GM23338 (cell line): ENCODE data around the gene OTOG. TPM values are rescaled to one million over a fixed set of nuclear protein-coding genes. Genes with fewer than 3 reads are reported as not detected.

Source experiments
- ATAC-seq: fragments of 200-7000 bp; cut with Tn5 transposase; 3 replicates; pipeline ENCODE4 v1.9.1; 2020
- DNase-seq: peaks from one replicate; pipeline ENCODE4 v3.0.0-alpha.2; 2015; ENCODE audit warnings: low spot score
- H2AFZ ChIP-seq: fragments of 200-600 bp; sonication (generic); 2 replicates; pipeline ENCODE4 v1.8.0; 2016; ENCODE audit warnings: antibody characterized with exemption, mild to moderate bottlenecking, moderate library complexity
- H3F3A ChIP-seq: fragments of 200-600 bp; sonication (generic); replicated peaks from 2 replicates; pipeline ENCODE4 v1.8.0; 2017; ENCODE audit warnings: antibody characterized with exemption, mixed run types, low read depth
- H3K27ac ChIP-seq: fragments of 200-600 bp; sonication (generic); 2 replicates; pipeline ENCODE4 v1.6.1; 2016; ENCODE audit warnings: low read depth
- H3K27me3 ChIP-seq: fragments of 200-600 bp; sonication (generic); 2 replicates; pipeline ENCODE4 v1.8.0; 2016; ENCODE audit warnings: mild to moderate bottlenecking, mixed run types, moderate library complexity; ENCODE audit not compliant: insufficient read depth
- H3K36me3 ChIP-seq: fragments of 200-600 bp; sonication (generic); 2 replicates; pipeline ENCODE4 v1.8.0; 2016; ENCODE audit warnings: mild to moderate bottlenecking; ENCODE audit not compliant: insufficient read depth
- H3K4me1 ChIP-seq: fragments of 200-600 bp; sonication (generic); 2 replicates; pipeline ENCODE4 v1.8.0; 2016; ENCODE audit warnings: mild to moderate bottlenecking, moderate library complexity; ENCODE audit not compliant: insufficient read depth
- H3K4me2 ChIP-seq: fragments of 200-600 bp; sonication (generic); 2 replicates; pipeline ENCODE4 v1.7.1; 2017; ENCODE audit warnings: mixed run types
- H3K4me3 ChIP-seq: fragments of 200-600 bp; sonication (generic); 2 replicates; pipeline ENCODE4 v1.6.1; 2016; ENCODE audit warnings: mixed run types
- H3K79me2 ChIP-seq: fragments of 200-600 bp; sonication (generic); replicated peaks from 2 replicates; pipeline ENCODE4 v1.8.0; 2017; ENCODE audit warnings: mild to moderate bottlenecking; ENCODE audit not compliant: insufficient read depth
- H3K9me2 ChIP-seq: fragments of 200-600 bp; sonication (generic); 2 replicates; pipeline ENCODE4 v1.8.0; 2017; ENCODE audit not compliant: insufficient read depth
- H4K20me1 ChIP-seq: fragments of 200-600 bp; sonication (generic); replicated peaks from 2 replicates; pipeline ENCODE4 v1.8.0; 2017; ENCODE audit warnings: mild to moderate bottlenecking; ENCODE audit not compliant: insufficient read depth
- H3K27ac Mint-ChIP-seq: 2 replicates; pipeline ENCODE4 v1.8.0; 2020; ENCODE audit warnings: inconsistent platforms, mild to moderate bottlenecking, moderate library complexity, mixed read lengths
- H3K27me3 Mint-ChIP-seq: 3 replicates; pipeline ENCODE4 v1.8.0; 2022; ENCODE audit warnings: low read depth, mild to moderate bottlenecking, moderate library complexity, mixed read lengths, inconsistent platforms; ENCODE audit not compliant: insufficient read depth, poor library complexity
- H3K36me3 Mint-ChIP-seq: 3 replicates; pipeline ENCODE4 v1.8.0; 2021; ENCODE audit warnings: low read depth, mild to moderate bottlenecking, inconsistent platforms, moderate library complexity, mixed read lengths
- H3K4me1 Mint-ChIP-seq: 3 replicates; pipeline ENCODE4 v1.8.0; 2020; ENCODE audit warnings: mild to moderate bottlenecking, inconsistent platforms, mixed read lengths
- H3K4me3 Mint-ChIP-seq: 3 replicates; pipeline ENCODE4 v1.8.0; 2021; ENCODE audit warnings: moderate library complexity, mild to moderate bottlenecking, inconsistent platforms, mixed read lengths
- H3K9me3 Mint-ChIP-seq: 3 replicates; pipeline ENCODE4 v1.8.0; 2020; ENCODE audit warnings: moderate library complexity, mild to moderate bottlenecking, inconsistent platforms, mixed read lengths
- JUNB ChIP-seq: IDR thresholded peaks from one replicate; pipeline ENCODE4 v1.6.1; 2016; ENCODE audit warnings: antibody characterized with exemption; ENCODE audit not compliant: unreplicated experiment
- NANOG ChIP-seq: IDR thresholded peaks from 2 replicates; pipeline ENCODE4 v1.6.1; 2016; ENCODE audit warnings: antibody characterized with exemption, borderline replicate concordance
- polyA plus RNA-seq: library from polyadenylated mRNA; unstranded; fragments of >200 nt; fragmentation: Nextera tagmentation; extraction: Ambion mirVana; gene quantifications from 2 replicates; pipeline ENCODE4 v1.2.1, GENCODE V29; 2016
- total RNA-seq: library from RNA; depleted of rRNA; stranded (reverse); fragments of >200 nt; shearing (Covaris generic); gene quantifications from 2 replicates; pipeline ENCODE4 v1.2.3, GENCODE V29; 2014
- TF ChIP-seq, protein P1 (sequence below): fragments of 250-450 bp; sonication (Bioruptor Pico); IDR thresholded peaks from 2 replicates; pipeline ENCODE4 v1.5.0; 2020; ENCODE audit warnings: mild to moderate bottlenecking, moderate library complexity
- TF ChIP-seq, protein P2 (sequence below): IDR thresholded peaks from 2 replicates; pipeline ENCODE4 v1.6.1; 2016; ENCODE audit warnings: antibody characterized with exemption
- TF ChIP-seq, protein P3 (sequence below), 2 experiments: fragments of 200-600 bp in 1 of 2; sonication (generic) in 1 of 2; conservative IDR thresholded peaks; 2 replicates each; pipeline versions ENCODE4 v1.5.1 to v1.6.1; 2016 to 2017; ENCODE audit warnings: antibody characterized with exemption in 2 of 2, low read depth in 2 of 2, mild to moderate bottlenecking in 2 of 2, moderate library complexity in 1 of 2

The OTOG gene
- total and polyA plus RNA-seq, 2 experiments from 2014 or later = 0.40 to 0.52 TPM

GRCh38 chr11:17672469-17672868, 125.4 kb downstream of the OTOG start (continued):
- TF ChIP-seq, protein P1, sequence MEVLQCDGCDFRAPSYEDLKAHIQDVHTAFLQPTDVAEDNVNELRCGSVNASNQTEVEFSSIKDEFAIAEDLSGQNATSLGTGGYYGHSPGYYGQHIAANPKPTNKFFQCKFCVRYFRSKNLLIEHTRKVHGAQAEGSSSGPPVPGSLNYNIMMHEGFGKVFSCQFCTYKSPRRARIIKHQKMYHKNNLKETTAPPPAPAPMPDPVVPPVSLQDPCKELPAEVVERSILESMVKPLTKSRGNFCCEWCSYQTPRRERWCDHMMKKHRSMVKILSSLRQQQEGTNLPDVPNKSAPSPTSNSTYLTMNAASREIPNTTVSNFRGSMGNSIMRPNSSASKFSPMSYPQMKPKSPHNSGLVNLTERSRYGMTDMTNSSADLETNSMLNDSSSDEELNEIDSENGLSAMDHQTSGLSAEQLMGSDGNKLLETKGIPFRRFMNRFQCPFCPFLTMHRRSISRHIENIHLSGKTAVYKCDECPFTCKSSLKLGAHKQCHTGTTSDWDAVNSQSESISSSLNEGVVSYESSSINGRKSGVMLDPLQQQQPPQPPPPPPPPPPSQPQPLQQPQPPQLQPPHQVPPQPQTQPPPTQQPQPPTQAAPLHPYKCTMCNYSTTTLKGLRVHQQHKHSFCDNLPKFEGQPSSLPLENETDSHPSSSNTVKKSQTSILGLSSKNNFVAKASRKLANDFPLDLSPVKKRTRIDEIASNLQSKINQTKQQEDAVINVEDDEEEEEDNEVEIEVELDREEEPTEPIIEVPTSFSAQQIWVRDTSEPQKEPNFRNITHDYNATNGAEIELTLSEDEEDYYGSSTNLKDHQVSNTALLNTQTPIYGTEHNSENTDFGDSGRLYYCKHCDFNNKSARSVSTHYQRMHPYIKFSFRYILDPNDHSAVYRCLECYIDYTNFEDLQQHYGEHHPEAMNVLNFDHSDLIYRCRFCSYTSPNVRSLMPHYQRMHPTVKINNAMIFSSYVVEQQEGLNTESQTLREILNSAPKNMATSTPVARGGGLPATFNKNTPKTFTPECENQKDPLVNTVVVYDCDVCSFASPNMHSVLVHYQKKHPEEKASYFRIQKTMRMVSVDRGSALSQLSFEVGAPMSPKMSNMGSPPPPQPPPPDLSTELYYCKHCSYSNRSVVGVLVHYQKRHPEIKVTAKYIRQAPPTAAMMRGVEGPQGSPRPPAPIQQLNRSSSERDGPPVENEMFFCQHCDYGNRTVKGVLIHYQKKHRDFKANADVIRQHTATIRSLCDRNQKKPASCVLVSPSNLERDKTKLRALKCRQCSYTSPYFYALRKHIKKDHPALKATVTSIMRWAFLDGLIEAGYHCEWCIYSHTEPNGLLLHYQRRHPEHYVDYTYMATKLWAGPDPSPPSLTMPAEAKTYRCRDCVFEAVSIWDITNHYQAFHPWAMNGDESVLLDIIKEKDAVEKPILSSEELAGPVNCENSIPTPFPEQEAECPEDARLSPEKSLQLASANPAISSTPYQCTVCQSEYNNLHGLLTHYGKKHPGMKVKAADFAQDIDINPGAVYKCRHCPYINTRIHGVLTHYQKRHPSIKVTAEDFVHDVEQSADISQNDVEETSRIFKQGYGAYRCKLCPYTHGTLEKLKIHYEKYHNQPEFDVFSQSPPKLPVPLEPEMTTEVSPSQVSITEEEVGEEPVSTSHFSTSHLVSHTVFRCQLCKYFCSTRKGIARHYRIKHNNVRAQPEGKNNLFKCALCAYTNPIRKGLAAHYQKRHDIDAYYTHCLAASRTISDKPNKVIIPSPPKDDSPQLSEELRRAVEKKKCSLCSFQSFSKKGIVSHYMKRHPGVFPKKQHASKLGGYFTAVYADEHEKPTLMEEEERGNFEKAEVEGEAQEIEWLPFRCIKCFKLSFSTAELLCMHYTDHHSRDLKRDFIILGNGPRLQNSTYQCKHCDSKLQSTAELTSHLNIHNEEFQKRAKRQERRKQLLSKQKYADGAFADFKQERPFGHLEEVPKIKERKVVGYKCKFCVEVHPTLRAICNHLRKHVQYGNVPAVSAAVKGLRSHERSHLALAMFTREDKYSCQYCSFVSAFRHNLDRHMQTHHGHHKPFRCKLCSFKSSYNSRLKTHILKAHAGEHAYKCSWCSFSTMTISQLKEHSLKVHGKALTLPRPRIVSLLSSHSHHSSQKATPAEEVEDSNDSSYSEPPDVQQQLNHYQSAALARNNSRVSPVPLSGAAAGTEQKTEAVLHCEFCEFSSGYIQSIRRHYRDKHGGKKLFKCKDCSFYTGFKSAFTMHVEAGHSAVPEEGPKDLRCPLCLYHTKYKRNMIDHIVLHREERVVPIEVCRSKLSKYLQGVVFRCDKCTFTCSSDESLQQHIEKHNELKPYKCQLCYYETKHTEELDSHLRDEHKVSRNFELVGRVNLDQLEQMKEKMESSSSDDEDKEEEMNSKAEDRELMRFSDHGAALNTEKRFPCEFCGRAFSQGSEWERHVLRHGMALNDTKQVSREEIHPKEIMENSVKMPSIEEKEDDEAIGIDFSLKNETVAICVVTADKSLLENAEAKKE (CRISPR knock-in tag) = no peak

DNA sequence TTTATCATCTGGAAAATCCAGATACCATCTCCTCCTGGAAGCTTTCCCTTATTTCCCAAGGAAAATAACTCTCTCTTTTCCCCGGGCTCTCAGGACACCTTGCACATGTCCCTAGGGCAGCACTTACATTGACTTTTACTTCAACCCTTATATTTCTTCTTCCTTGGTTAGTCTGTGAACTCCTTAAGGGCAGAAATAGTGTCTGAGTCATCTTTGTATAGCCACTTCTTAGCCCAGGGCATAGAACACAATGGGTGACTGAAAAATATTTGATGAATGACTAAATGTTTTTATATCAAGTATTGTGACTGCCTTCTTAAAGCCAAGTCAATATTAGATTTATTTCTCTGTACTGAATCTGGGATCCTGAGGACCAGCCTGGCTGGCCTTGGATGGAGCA, 126.9 kb downstream of the OTOG start:
- Histone ChIP-seq H3K9me2 (peaks cover 5% of the 10 kb centered on the region; the same call in 1 of the 2 replicates), H3K79me2 (no peaks in the 10 kb centered on the region), H3K27me3 (peaks cover 7% of the 10 kb centered on the region; the same call in 1 of the 2 replicates), H3K4me2 (no peak overlapping the region), H3F3A (no peaks in the 10 kb centered on the region), H4K20me1 (no peaks in the 10 kb centered on the region), H2AFZ (no peak overlapping the region), H3K4me3 (no peak overlapping the region), H3K4me1 (no peaks in the 10 kb centered on the region), H3K27ac (no peak overlapping the region), H3K36me3 (no peaks in the 10 kb centered on the region)
- Mint-ChIP-seq H3K4me3 (no peak overlapping the region), H3K4me1 (no peaks in the 10 kb centered on the region), H3K36me3 (no peaks in the 10 kb centered on the region; the same call in 2 of the 3 replicates), H3K9me3 (peaks cover 19% of the 10 kb centered on the region), H3K27me3 (peaks cover 5% of the 10 kb centered on the region), H3K27ac (no peak overlapping the region)
- ATAC-seq (no peak), DNase-seq (no peak)
- TF ChIP-seq, protein P2, sequence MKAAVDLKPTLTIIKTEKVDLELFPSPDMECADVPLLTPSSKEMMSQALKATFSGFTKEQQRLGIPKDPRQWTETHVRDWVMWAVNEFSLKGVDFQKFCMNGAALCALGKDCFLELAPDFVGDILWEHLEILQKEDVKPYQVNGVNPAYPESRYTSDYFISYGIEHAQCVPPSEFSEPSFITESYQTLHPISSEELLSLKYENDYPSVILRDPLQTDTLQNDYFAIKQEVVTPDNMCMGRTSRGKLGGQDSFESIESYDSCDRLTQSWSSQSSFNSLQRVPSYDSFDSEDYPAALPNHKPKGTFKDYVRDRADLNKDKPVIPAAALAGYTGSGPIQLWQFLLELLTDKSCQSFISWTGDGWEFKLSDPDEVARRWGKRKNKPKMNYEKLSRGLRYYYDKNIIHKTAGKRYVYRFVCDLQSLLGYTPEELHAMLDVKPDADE = no peak
- TF ChIP-seq, protein P3, sequence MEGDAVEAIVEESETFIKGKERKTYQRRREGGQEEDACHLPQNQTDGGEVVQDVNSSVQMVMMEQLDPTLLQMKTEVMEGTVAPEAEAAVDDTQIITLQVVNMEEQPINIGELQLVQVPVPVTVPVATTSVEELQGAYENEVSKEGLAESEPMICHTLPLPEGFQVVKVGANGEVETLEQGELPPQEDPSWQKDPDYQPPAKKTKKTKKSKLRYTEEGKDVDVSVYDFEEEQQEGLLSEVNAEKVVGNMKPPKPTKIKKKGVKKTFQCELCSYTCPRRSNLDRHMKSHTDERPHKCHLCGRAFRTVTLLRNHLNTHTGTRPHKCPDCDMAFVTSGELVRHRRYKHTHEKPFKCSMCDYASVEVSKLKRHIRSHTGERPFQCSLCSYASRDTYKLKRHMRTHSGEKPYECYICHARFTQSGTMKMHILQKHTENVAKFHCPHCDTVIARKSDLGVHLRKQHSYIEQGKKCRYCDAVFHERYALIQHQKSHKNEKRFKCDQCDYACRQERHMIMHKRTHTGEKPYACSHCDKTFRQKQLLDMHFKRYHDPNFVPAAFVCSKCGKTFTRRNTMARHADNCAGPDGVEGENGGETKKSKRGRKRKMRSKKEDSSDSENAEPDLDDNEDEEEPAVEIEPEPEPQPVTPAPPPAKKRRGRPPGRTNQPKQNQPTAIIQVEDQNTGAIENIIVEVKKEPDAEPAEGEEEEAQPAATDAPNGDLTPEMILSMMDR (conservative IDR thresholded peaks at IDR 0.05; ENCODE audit: low read depth in 2 of 2) = no peak
- TF ChIP-seq JUNB (no peak), NANOG (no peak)
- TF ChIP-seq, protein P1 (CRISPR knock-in tag) = no peak
